Measurements from ENCODE around the gene ABHD12B. TPM values are rescaled to one million over a fixed set of nuclear protein-coding genes. Genes with fewer than 3 reads are reported as not detected.

The ABHD12B gene
- total and polyA plus RNA-seq, 9 of the 15 experiments (the other 6 are each of a cell fraction or from before 2014, with no cell fraction given): not detected

- no peak for TF ChIP-seq NR0B1 (IDR thresholded peaks at IDR 0.05; ENCODE audit: partially characterized antibody)
- no peak for TF ChIP-seq MAFF (IDR thresholded peaks at IDR 0.05; ENCODE audit: low read length)
- TF ChIP-seq ETV5 (CRISPR knock-in tag; IDR thresholded peaks at IDR 0.05; ENCODE audit: low read depth): no peak
- TF ChIP-seq NBN (IDR thresholded peaks at IDR 0.05; ENCODE audit: low read depth): no peak
- no peak for TF ChIP-seq NFXL1 (CRISPR knock-in tag; IDR thresholded peaks at IDR 0.05)
- TF ChIP-seq E2F4 (CRISPR knock-in tag; IDR thresholded peaks at IDR 0.05; ENCODE audit: low read depth): no peak
Measured at GRCh38 chr14:50922803-50923202, 51.0 kb downstream of the ABHD12B start (continued).

- no peak for FAIRE-seq
- no peak overlapping the region for H3K27ac ChIP-seq (ENCODE audit: extremely low read depth, low read depth, low read length)
- POLR2A ChIA-PET: no interaction called here
Measured at GRCh38 chr14:50924236-50924635, 52.4 kb downstream of the ABHD12B start.

More at GRCh38 chr14:50924236-50924635, 52.4 kb downstream of the ABHD12B start:
- H3K4me2 ChIP-seq (ENCODE audit: insufficient read depth, low read length): no peak overlapping the region
- BruUV-seq (replicated peaks): no TSS peak
- intact Hi-C loops (cut with micrococcal nuclease) (no loop called here), in situ Hi-C loops (cut with MboI) (no loop called here)
- no peak for ATAC-seq
- H3K9ac ChIP-seq (ENCODE audit: insufficient read depth in 1 of 2, low read depth in 2 of 2, low read length in 2 of 2): no peak overlapping the region
- peaks cover 7 to 24% of the 10 kb centered on the region in 2 experiments; a peak in 4 of 5 replicates for H3K4me1 ChIP-seq (replicated peaks in 1 of 2; ENCODE audit: control insufficient read depth in 2 of 2, insufficient read depth in 2 of 2, low read length in 2 of 2)
- DNase-seq (ENCODE audit: extremely low read depth in 1 of 4, low spot score in 3 of 4): no peak
- no peak overlapping the region for H2AFZ ChIP-seq (ENCODE audit: low read depth, low read length)
- H3K79me2 ChIP-seq (ENCODE audit: control insufficient read depth, insufficient read depth, low read length): no peaks in the 10 kb centered on the region
- H3K4me3 ChIP-seq: no peak overlapping the region
- CTCF ChIA-PET (ENCODE audit: low intra/inter-chr PET ratio): no interaction called here
- no peak for TF ChIP-seq ZNF507 (tag; conservative IDR thresholded peaks at IDR 0.05)
- no peak for TF ChIP-seq NFE2L1 (tag; IDR thresholded peaks at IDR 0.05; ENCODE audit: borderline replicate concordance, low read depth)
- TF ChIP-seq ESRRA (IDR thresholded peaks at IDR 0.05; ENCODE audit: borderline replicate concordance, low read depth): peak; percentile 66; the same call in 1 of the 2 replicates
- 50% methylated on average over 6 of the region's 6 CpGs for WGBS (ENCODE audit: insufficient coverage, low coverage, missing lambda C conversion rate)
- H3K36me3 ChIP-seq (ENCODE audit: control insufficient read depth, insufficient read depth, low read length): peaks cover 17% of the 10 kb centered on the region; the same call in 2 of the 3 replicates
- H3K9me1 ChIP-seq (ENCODE audit: control insufficient read depth, insufficient read depth, low read length): no peaks in the 10 kb centered on the region
- H4K20me1 ChIP-seq (replicated peaks; ENCODE audit: control insufficient read depth, insufficient read depth, low read length): no peaks in the 10 kb centered on the region
- H3K9me3 ChIP-seq (replicated peaks; ENCODE audit: control insufficient read depth, insufficient read depth, low read depth, low read length): no peaks in the 10 kb centered on the region
- H3K27me3 ChIP-seq (ENCODE audit: control insufficient read depth in 2 of 2, insufficient read depth in 2 of 2, low read length in 2 of 2): no peaks in the 10 kb centered on the region
